OCI-LY7 (cell line): ENCODE measurements around the gene SYT11. TPM values are rescaled to one million over a fixed set of nuclear protein-coding genes. Genes with fewer than 3 reads are reported as not detected.

Source experiments
- BruUV-seq: library from RNA; stranded (reverse); fragments of 400-500 nt; replicated peaks from 2 replicates; lab custom pipeline; 2021; lab: Mats Ljungman, UMichigan
- CTCF ChIA-PET: fragments of 300-600 bp; sonication (Branson Sonifier 250); formaldehyde crosslinking; loops from one replicate; lab custom pipeline; 2022; ENCODE audit warnings: antibody characterized with exemption; ENCODE audit not compliant: unreplicated experiment; lab: Charles Lee
- POLR2A ChIA-PET: fragments of 300-600 bp; sonication (Branson Sonifier 250); formaldehyde crosslinking; loops from one replicate; lab custom pipeline; 2022; ENCODE audit warnings: antibody characterized with exemption; lab: Charles Lee
- DNase-seq: peaks from one replicate; pipeline ENCODE4 v3.0.0-alpha.2; 2015; ENCODE audit warnings: low spot score
- H2AFZ ChIP-seq: fragments of 200-600 bp; sonication (generic), shearing (Covaris generic); 2 replicates; pipeline ENCODE4 v1.6.1; 2014; ENCODE audit warnings: mild to moderate bottlenecking, antibody characterized with exemption, low read length, moderate library complexity
- H3K27ac ChIP-seq: fragments of 200-600 bp; sonication (generic); 2 replicates; pipeline ENCODE4 v1.5.1; 2014; ENCODE audit warnings: mixed run types, low read depth, mild to moderate bottlenecking, moderate library complexity, low read length, inconsistent platforms; ENCODE audit not compliant: poor library complexity, severe bottlenecking
- H3K36me3 ChIP-seq: fragments of 200-600 bp; sonication (generic); 2 replicates; pipeline ENCODE4 v1.6.1; 2014; ENCODE audit warnings: mild to moderate bottlenecking, antibody characterized with exemption, low read length, moderate library complexity, mixed read lengths; ENCODE audit not compliant: insufficient read depth
- H3K4me1 ChIP-seq: fragments of 200-600 bp; sonication (generic); 2 replicates; pipeline ENCODE4 v1.5.1; 2014; ENCODE audit warnings: mild to moderate bottlenecking, low read length; ENCODE audit not compliant: insufficient read depth, poor library complexity, severe bottlenecking
- H3K4me2 ChIP-seq: fragments of 200-600 bp; sonication (generic); 2 replicates; pipeline ENCODE4 v1.6.1; 2014; ENCODE audit warnings: mild to moderate bottlenecking, low read length
- H3K4me3 ChIP-seq: fragments of 200-600 bp; sonication (generic); 2 replicates; pipeline ENCODE4 v1.5.1; 2014; ENCODE audit warnings: mild to moderate bottlenecking, low read depth, low read length; ENCODE audit not compliant: poor library complexity, severe bottlenecking
- H3K79me2 ChIP-seq: fragments of 200-600 bp; sonication (generic); 2 replicates; pipeline ENCODE4 v1.6.1; 2016; ENCODE audit warnings: low read depth, mild to moderate bottlenecking, low read length, moderate library complexity, mixed read lengths; ENCODE audit not compliant: insufficient read depth
- H3K9me2 ChIP-seq: fragments of 200-600 bp; sonication (generic); 2 replicates; pipeline ENCODE4 v1.6.1; 2016; ENCODE audit warnings: mild to moderate bottlenecking, low read length, mixed read lengths; ENCODE audit not compliant: insufficient read depth
- H3K9me3 ChIP-seq: fragments of 200-600 bp; sonication (generic); 2 replicates; pipeline ENCODE4 v1.6.1; 2014; ENCODE audit warnings: mild to moderate bottlenecking, mixed run types, low read length, mixed read lengths
- H4K20me1 ChIP-seq: fragments of 200-600 bp; sonication (generic); 2 replicates; pipeline ENCODE4 v1.6.1; 2014; ENCODE audit warnings: mild to moderate bottlenecking, antibody characterized with exemption, low read length, moderate library complexity, mixed read lengths; ENCODE audit not compliant: insufficient read depth
- EZH2phosphoT487 ChIP-seq: fragments of 200-600 bp; sonication (generic); IDR thresholded peaks from 2 replicates; pipeline ENCODE4 v1.6.1; 2018; ENCODE audit warnings: low read depth, borderline replicate concordance, mild to moderate bottlenecking, mixed run types, antibody characterized with exemption, low read length, moderate library complexity, mixed read lengths
- intact Hi-C: fragments of 100-400 bp; cut with micrococcal nuclease; formaldehyde crosslinking; loops from one replicate; pipeline ENCODE4 v1.10.0; 2022; ENCODE audit not compliant: unreplicated experiment
- total RNA-seq, 2 experiments: library from RNA; depleted of rRNA in 1 of 2; stranded (reverse); fragments of >200 nt in 1 of 2; shearing (Covaris generic) in 1 of 2; gene quantifications; 2 replicates each; pipeline ENCODE4 v1.2.3, GENCODE V29; 2014 to 2022
- TF ChIP-seq, protein P1 (sequence below): fragments of 200-600 bp; sonication (generic); conservative IDR thresholded peaks from 2 replicates; pipeline ENCODE4 v1.5.1; 2014; ENCODE audit warnings: mild to moderate bottlenecking, antibody characterized with exemption, low read length, moderate library complexity, mixed read lengths

The SYT11 gene
- total RNA-seq, 2 experiments from 2014 or later: 41.8 to 60.8 TPM

- H3K27ac ChIP-seq: no peak overlapping the region
- no peak for DNase-seq
- peaks cover 24% of the 10 kb centered on the region for H4K20me1 ChIP-seq
- peaks cover 42% of the 10 kb centered on the region for H3K4me1 ChIP-seq
- CTCF ChIA-PET: no interaction called here
- no peak overlapping the region for H2AFZ ChIP-seq
- H3K36me3 ChIP-seq: peaks cover 75% of the 10 kb centered on the region
- H3K9me3 ChIP-seq: no peaks in the 10 kb centered on the region
- POLR2A ChIA-PET: interaction anchor here (0.9 to 2.3 kb wide), 3 partner anchors 14 to 74 kb away, joined by 4 to 13 read pairs (median 8); partner anchors contain the start of gene GON4L
- BruUV-seq: no TSS peak
- TF ChIP-seq, protein P1, sequence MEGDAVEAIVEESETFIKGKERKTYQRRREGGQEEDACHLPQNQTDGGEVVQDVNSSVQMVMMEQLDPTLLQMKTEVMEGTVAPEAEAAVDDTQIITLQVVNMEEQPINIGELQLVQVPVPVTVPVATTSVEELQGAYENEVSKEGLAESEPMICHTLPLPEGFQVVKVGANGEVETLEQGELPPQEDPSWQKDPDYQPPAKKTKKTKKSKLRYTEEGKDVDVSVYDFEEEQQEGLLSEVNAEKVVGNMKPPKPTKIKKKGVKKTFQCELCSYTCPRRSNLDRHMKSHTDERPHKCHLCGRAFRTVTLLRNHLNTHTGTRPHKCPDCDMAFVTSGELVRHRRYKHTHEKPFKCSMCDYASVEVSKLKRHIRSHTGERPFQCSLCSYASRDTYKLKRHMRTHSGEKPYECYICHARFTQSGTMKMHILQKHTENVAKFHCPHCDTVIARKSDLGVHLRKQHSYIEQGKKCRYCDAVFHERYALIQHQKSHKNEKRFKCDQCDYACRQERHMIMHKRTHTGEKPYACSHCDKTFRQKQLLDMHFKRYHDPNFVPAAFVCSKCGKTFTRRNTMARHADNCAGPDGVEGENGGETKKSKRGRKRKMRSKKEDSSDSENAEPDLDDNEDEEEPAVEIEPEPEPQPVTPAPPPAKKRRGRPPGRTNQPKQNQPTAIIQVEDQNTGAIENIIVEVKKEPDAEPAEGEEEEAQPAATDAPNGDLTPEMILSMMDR: no peak
- TF ChIP-seq EZH2phosphoT487: no peak
- H3K4me2 ChIP-seq: peak overlapping the region; percentile 74
- intact Hi-C loops: no loop called here
- H3K9me2 ChIP-seq: no peaks in the 10 kb centered on the region
- peak overlapping the region; percentile 87 for H3K4me3 ChIP-seq
- H3K79me2 ChIP-seq: peaks cover 69% of the 10 kb centered on the region
These were observed 72.1 kb downstream of the SYT11 start for GRCh38 chr1:155931332-155932038.

DNA sequence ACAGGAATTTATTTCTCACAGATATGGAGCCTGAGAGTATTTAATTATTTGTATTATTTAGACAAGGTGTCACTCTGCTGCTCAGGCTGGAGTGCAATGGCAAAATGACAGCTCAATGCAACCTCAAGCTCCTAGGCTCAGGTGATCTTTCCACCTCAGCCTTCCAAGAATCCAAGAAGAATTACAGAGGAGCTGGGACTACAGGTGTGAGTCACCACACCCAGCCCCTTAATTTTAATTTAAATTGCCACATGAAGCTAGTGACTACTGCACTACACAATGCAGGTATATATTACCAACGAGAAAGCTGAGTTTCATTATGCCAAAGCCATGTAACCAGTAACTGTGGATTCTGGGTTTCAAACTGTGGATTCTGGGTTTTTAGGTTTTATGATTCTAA is 72.7 kb downstream of the SYT11 start:
- H3K4me1 ChIP-seq: peaks cover 42% of the 10 kb centered on the region
- intact Hi-C loops: no loop called here
- no peaks in the 10 kb centered on the region for H3K9me3 ChIP-seq
- no TSS peak for BruUV-seq
- TF ChIP-seq, protein P1: no peak
- peak overlapping the region; percentile 74 for H3K4me2 ChIP-seq
- ChIA-PET POLR2A (interaction anchor here (0.8 to 4.1 kb wide), 6 partner anchors 15 to 89 kb away, joined by 3 to 19 read pairs (median 6); partner anchors contain the start of genes GON4L and SSR2), CTCF (no interaction called here)
- no peak for DNase-seq
- peak overlapping the region; percentile 87 for H3K4me3 ChIP-seq
- H4K20me1 ChIP-seq: peaks cover 24% of the 10 kb centered on the region
- H3K36me3 ChIP-seq: peaks cover 69% of the 10 kb centered on the region
- H2AFZ ChIP-seq: no peak overlapping the region
- peaks cover 64% of the 10 kb centered on the region for H3K79me2 ChIP-seq
- no peak overlapping the region for H3K27ac ChIP-seq
- no peaks in the 10 kb centered on the region for H3K9me2 ChIP-seq

GRCh38 chr1:155932487-155932886 is 73.1 kb downstream of the SYT11 start:
- Histone ChIP-seq H3K9me3 (no peaks in the 10 kb centered on the region), H3K4me1 (peaks cover 42% of the 10 kb centered on the region), H3K36me3 (peaks cover 65% of the 10 kb centered on the region), H3K4me2 (peak overlapping the region; percentile 74), H3K27ac (no peak overlapping the region), H2AFZ (no peak overlapping the region), H4K20me1 (peaks cover 24% of the 10 kb centered on the region), H3K79me2 (peaks cover 63% of the 10 kb centered on the region), H3K9me2 (no peaks in the 10 kb centered on the region), H3K4me3 (peak overlapping the region; percentile 87)
- no peak for DNase-seq
- ChIA-PET CTCF (no interaction called here), POLR2A (interaction anchor here (0.8 to 4.1 kb wide), 8 partner anchors 15 to 88 kb away, joined by 3 to 19 read pairs (median 4); partner anchors contain the start of genes GON4L and SSR2)
- intact Hi-C loops: no loop called here
- BruUV-seq: no TSS peak
- TF ChIP-seq, protein P1: no peak
- TF ChIP-seq EZH2phosphoT487: no peak
